Gastrocnemius medialis (tissue), 4 donors: Measurements from ENCODE around the gene SPG11. TPM values are rescaled to one million over a fixed set of nuclear protein-coding genes. Genes with fewer than 3 reads are reported as not detected.

Source experiments
- ATAC-seq, 2 donors: fragments of 150-250 bp; one replicate each; pipeline ENCODE4 v1.9.1; 2016
- DNase-seq, 2 donors: peaks; one replicate each; pipeline ENCODE4 v3.0.0-alpha.2; 2019
- H3K27ac ChIP-seq, 4 donors: fragments of 200-600 bp; sonication (generic); 1 replicate in 1 of 4; 2 replicates in 3 of 4; pipeline ENCODE4 v1.5.1; 2016 to 2018; ENCODE audit warnings: mild to moderate bottlenecking in 2 of 4, moderate library complexity in 1 of 4
- H3K27me3 ChIP-seq, 3 donors: fragments of 200-600 bp; sonication (generic) in 2 of 3; 1 replicate in 1 of 3; 2 replicates in 2 of 3; pipeline versions ENCODE4 v1.5.1 to v1.6.0; 2016 to 2019; ENCODE audit warnings: mild to moderate bottlenecking in 1 of 3, moderate library complexity in 1 of 3
- H3K36me3 ChIP-seq, 2 donors: fragments of 200-600 bp; sonication (generic) in 1 of 2; one replicate each; pipeline ENCODE4 v1.5.1; 2017 to 2018
- H3K4me1 ChIP-seq, 2 donors: fragments of 200-600 bp; sonication (generic) in 1 of 2; one replicate each; pipeline ENCODE4 v1.5.1; 2016 to 2017; ENCODE audit warnings: mild to moderate bottlenecking in 2 of 2
- H3K4me3 ChIP-seq, 4 donors: fragments of 200-600 bp; sonication (generic) in 3 of 4; 1 replicate in 1 of 4; 2 replicates in 3 of 4; pipeline ENCODE4 v1.5.1; 2016 to 2019; ENCODE audit warnings: mild to moderate bottlenecking in 2 of 4
- H3K9me3 ChIP-seq, 3 donors: fragments of 200-600 bp; sonication (generic) in 2 of 3; 1 replicate in 1 of 3; 2 replicates in 2 of 3; pipeline ENCODE4 v1.5.1; 2016 to 2019
- POLR2A ChIP-seq, 2 donors: fragments of 450-650 bp; IDR thresholded peaks; one replicate each; pipeline ENCODE4 v1.6.1; 2017; ENCODE audit warnings: antibody characterized with exemption in 2 of 2, mild to moderate bottlenecking in 2 of 2, moderate library complexity in 2 of 2
- in situ Hi-C, 4 donors: fragments of 200-750 bp; cut with MboI; loops; one replicate each; pipeline versions ENCODE4 v1.15.0 to v1.8.0; 2017; ENCODE audit warnings: low sequenced_read_pairs in 4 of 4
- intact Hi-C: fragments of 100-400 bp; cut with DNase I; formaldehyde crosslinking; loops from one replicate; pipeline ENCODE4 v1.15.1; 2023; ENCODE audit warnings: low total_unique reads
- total RNA-seq, 4 donors: library from RNA; depleted of rRNA; stranded (reverse); fragments of >200 nt; gene quantifications; one replicate each; pipeline versions ENCODE4 v1.1.0 to v1.2.3, GENCODE V29; 2016
- TF ChIP-seq, protein P1 (sequence below), 5 experiments: fragments of 450-650 bp in 3 of 5; fragments of 200-600 bp in 2 of 5; sonication (generic) in 2 of 5; IDR thresholded peaks in 4 of 5; conservative IDR thresholded peaks in 1 of 5; 1 replicate in 4 of 5; 2 replicates in 1 of 5; pipeline ENCODE4 v1.5.1; 2016 to 2019; ENCODE audit warnings: antibody characterized with exemption in 5 of 5, mild to moderate bottlenecking in 3 of 5, moderate library complexity in 3 of 5

SPG11 gene
- total RNA-seq, 4 donors from 2014 or later = 32.8 to 51.7 (median 43.2) TPM

GRCh38 chr15:44516436-44516835 lies 147.0 kb downstream of the SPG11 start:
- TF ChIP-seq POLR2A (IDR thresholded peaks at IDR 0.05) = no peak
- TF ChIP-seq, protein P1, sequence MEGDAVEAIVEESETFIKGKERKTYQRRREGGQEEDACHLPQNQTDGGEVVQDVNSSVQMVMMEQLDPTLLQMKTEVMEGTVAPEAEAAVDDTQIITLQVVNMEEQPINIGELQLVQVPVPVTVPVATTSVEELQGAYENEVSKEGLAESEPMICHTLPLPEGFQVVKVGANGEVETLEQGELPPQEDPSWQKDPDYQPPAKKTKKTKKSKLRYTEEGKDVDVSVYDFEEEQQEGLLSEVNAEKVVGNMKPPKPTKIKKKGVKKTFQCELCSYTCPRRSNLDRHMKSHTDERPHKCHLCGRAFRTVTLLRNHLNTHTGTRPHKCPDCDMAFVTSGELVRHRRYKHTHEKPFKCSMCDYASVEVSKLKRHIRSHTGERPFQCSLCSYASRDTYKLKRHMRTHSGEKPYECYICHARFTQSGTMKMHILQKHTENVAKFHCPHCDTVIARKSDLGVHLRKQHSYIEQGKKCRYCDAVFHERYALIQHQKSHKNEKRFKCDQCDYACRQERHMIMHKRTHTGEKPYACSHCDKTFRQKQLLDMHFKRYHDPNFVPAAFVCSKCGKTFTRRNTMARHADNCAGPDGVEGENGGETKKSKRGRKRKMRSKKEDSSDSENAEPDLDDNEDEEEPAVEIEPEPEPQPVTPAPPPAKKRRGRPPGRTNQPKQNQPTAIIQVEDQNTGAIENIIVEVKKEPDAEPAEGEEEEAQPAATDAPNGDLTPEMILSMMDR (IDR thresholded peaks at IDR 0.05 in 4 of 5, conservative IDR thresholded peaks at IDR 0.05 in 1 of 5) = no peak
- Histone ChIP-seq H3K4me3 (no peak overlapping the region), H3K9me3 (no peaks in the 10 kb centered on the region), H3K36me3 (no peaks in the 10 kb centered on the region), H3K27ac (no peak overlapping the region), H3K4me1 (no peaks in the 10 kb centered on the region), H3K27me3 (no peaks in the 10 kb centered on the region)
- intact Hi-C loops = no loop called here
- in situ Hi-C loops = loop anchor here in 2 of 4 donors (25.0 kb wide), 1 partner anchor 229 kb away; the partner anchor contains the start of gene GOLM2 (in 2 of the 2)
- ATAC-seq (no peak), DNase-seq (no peak)

Other genes with a start within 250 kb of the SPG11 start
- gene CTDSPL2, start 236.0 kb downstream of the SPG11 start, total RNA-seq = 10 to 100 TPM; 18.3 to 26.1 (median 24.5) TPM
- gene EIF3J, start 126.5 kb downstream of the SPG11 start, total RNA-seq = 100 to 1,000 TPM in 2 of 4 donors, 10 to 100 TPM in 2; 79.2 to 122 (median 103) TPM
- gene PATL2, start 47.7 kb upstream of the SPG11 start, total RNA-seq = under 1 TPM in 1 of 4 donors, not detected in 3; 0.13 TPM
- 1,000 to 10,000 TPM in 2 of 4 donors, 100 to 1,000 TPM in 2; 787 to 1,106 (median 928) TPM for gene B2M, start 47.9 kb upstream of the SPG11 start, total RNA-seq
- gene TRIM69, start 72.9 kb upstream of the SPG11 start, total RNA-seq = 10 to 100 TPM; 13.5 to 20.8 (median 17.6) TPM